Measurements from ENCODE around the gene KRT38. TPM values are rescaled to one million over a fixed set of nuclear protein-coding genes. Genes with fewer than 3 reads are reported as not detected.

KRT38 gene
- total RNA-seq, 1 experiment from 2014 or later: not detected

DNA sequence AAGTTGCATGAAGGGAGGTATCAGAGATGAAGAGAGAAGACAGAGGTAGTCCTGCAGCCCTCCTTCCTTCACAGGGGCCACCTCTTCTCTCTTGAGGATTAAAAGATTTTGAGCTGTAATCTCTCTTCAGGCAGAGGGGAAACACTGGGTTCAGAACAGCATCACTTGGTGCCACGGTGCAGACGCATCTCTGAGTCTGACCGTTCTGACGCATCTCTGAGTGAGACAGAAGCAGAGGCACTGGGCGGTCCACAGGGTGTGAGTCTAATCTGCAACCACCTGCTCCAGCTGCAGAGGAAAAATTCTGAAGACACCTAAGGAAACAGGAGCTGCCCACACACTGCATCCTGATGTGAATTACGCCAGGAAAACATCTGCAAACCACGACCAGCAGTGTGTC lies 11.1 kb downstream of the KRT38 start:
- ChIA-PET POLR2A (no interaction called here), CTCF (interaction anchor here (1.6 to 2.5 kb wide), 2 partner anchors 12 to 119 kb away, joined by 5 to 16 read pairs; no protein-coding TSS in a partner anchor)
- TF ChIP-seq ETV6 (CRISPR knock-in tag; IDR thresholded peaks at IDR 0.05) (no peak), ELF4 (CRISPR knock-in tag; IDR thresholded peaks at IDR 0.05; ENCODE audit: low read depth) (no peak)
- no peaks in the 10 kb centered on the region for H3K36me3 Mint-ChIP-seq
- H3K27ac Mint-ChIP-seq: no peak overlapping the region
- peaks cover 7% of the 10 kb centered on the region for H3K4me1 Mint-ChIP-seq
- no peaks in the 10 kb centered on the region; the same call in 1 of the 2 replicates for H3K27me3 Mint-ChIP-seq (ENCODE audit: low read depth)
- H3K4me3 Mint-ChIP-seq: no peak overlapping the region
- ATAC-seq (no peak), DNase-seq (ENCODE audit: low spot score) (no peak)
- H3K9me3 Mint-ChIP-seq: no peaks in the 10 kb centered on the region

GRCh38 chr17:41428591-41429291 lies 12.0 kb downstream of the KRT38 start:
- Mint-ChIP-seq H3K4me1 (peaks cover 7% of the 10 kb centered on the region), H3K9me3 (no peaks in the 10 kb centered on the region), H3K4me3 (no peak overlapping the region), H3K36me3 (no peaks in the 10 kb centered on the region), H3K27me3 (ENCODE audit: low read depth) (no peaks in the 10 kb centered on the region; the same call in 1 of the 2 replicates), H3K27ac (no peak overlapping the region)
- TF ChIP-seq TCF7 (CRISPR knock-in tag; IDR thresholded peaks at IDR 0.05; ENCODE audit: low read depth): no peak
- TF ChIP-seq CREB1 (CRISPR knock-in tag; IDR thresholded peaks at IDR 0.05): no peak
- no peak for TF ChIP-seq ZNF512 (CRISPR knock-in tag; IDR thresholded peaks at IDR 0.05; ENCODE audit: borderline replicate concordance)
- TF ChIP-seq NR1H2 (CRISPR knock-in tag; IDR thresholded peaks at IDR 0.05): no peak
- TF ChIP-seq TP53 (CRISPR knock-in tag; IDR thresholded peaks at IDR 0.05): no peak
- no peak for TF ChIP-seq SOX15 (CRISPR knock-in tag; IDR thresholded peaks at IDR 0.05)
- TF ChIP-seq, protein P1, sequence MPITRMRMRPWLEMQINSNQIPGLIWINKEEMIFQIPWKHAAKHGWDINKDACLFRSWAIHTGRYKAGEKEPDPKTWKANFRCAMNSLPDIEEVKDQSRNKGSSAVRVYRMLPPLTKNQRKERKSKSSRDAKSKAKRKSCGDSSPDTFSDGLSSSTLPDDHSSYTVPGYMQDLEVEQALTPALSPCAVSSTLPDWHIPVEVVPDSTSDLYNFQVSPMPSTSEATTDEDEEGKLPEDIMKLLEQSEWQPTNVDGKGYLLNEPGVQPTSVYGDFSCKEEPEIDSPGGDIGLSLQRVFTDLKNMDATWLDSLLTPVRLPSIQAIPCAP (CRISPR knock-in tag; IDR thresholded peaks at IDR 0.05): no peak
- TF ChIP-seq, protein P2, sequence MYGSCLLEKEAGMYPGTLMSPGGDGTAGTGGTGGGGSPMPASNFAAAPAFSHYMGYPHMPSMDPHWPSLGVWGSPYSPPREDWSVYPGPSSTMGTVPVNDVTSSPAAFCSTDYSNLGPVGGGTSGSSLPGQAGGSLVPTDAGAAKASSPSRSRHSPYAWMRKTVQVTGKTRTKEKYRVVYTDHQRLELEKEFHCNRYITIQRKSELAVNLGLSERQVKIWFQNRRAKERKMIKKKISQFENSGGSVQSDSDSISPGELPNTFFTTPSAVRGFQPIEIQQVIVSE (CRISPR knock-in tag; IDR thresholded peaks at IDR 0.05; ENCODE audit: borderline replicate concordance): no peak
- no peak for TF ChIP-seq ELF4 (CRISPR knock-in tag; IDR thresholded peaks at IDR 0.05; ENCODE audit: low read depth)
- TF ChIP-seq ESRRA (CRISPR knock-in tag; IDR thresholded peaks at IDR 0.05; ENCODE audit: borderline replicate concordance): no peak
- no peak for TF ChIP-seq ZNF121 (CRISPR knock-in tag; IDR thresholded peaks at IDR 0.05)
- TF ChIP-seq FOXJ3 (CRISPR knock-in tag; IDR thresholded peaks at IDR 0.05; ENCODE audit: borderline replicate concordance): no peak
- TF ChIP-seq MYBL2 (CRISPR knock-in tag; IDR thresholded peaks at IDR 0.05): no peak
- TF ChIP-seq ETV6 (CRISPR knock-in tag; IDR thresholded peaks at IDR 0.05): no peak
- TF ChIP-seq, protein P3, sequence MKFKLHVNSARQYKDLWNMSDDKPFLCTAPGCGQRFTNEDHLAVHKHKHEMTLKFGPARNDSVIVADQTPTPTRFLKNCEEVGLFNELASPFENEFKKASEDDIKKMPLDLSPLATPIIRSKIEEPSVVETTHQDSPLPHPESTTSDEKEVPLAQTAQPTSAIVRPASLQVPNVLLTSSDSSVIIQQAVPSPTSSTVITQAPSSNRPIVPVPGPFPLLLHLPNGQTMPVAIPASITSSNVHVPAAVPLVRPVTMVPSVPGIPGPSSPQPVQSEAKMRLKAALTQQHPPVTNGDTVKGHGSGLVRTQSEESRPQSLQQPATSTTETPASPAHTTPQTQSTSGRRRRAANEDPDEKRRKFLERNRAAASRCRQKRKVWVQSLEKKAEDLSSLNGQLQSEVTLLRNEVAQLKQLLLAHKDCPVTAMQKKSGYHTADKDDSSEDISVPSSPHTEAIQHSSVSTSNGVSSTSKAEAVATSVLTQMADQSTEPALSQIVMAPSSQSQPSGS (CRISPR knock-in tag; IDR thresholded peaks at IDR 0.05; ENCODE audit: borderline replicate concordance, low read depth): no peak
- no peak for TF ChIP-seq NR2C2 (CRISPR knock-in tag; IDR thresholded peaks at IDR 0.05)
- TF ChIP-seq ZNF219 (CRISPR knock-in tag; IDR thresholded peaks at IDR 0.05; ENCODE audit: borderline replicate concordance): no peak
- TF ChIP-seq E2F5 (CRISPR knock-in tag; IDR thresholded peaks at IDR 0.05): no peak
- ATAC-seq (no peak), DNase-seq (ENCODE audit: low spot score) (no peak)
- POLR2A ChIA-PET: no interaction called here
- CTCF ChIA-PET: interaction anchor here (0.6 to 2.5 kb wide), 3 partner anchors 11 to 953 kb away, joined by 3 to 16 read pairs (median 4); no protein-coding TSS in a partner anchor

All from WTC11 (cell line).